Measurements from ENCODE around the gene EEFSEC.

DNA sequence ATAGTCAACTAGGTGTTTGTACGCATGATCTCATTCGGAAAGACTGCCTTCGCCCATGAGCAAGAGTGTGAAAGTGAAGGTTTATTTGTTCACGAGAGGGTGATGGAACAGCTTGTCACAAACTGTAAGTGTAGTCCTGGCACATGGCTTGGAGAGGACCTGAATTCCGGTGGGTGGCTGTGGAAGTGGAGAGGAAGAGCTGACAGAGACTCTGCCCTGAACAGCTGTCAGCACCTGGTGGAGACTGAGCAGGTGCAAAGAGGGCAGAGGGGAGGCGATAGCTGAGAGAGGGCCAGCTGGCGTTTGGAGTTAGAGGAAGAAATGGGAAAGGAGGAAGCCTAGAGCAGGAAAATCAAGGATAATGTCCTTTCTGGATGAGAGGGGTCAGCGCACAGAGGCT is 155.7 kb downstream of the EEFSEC start:
- TF ChIP-seq, protein P1, sequence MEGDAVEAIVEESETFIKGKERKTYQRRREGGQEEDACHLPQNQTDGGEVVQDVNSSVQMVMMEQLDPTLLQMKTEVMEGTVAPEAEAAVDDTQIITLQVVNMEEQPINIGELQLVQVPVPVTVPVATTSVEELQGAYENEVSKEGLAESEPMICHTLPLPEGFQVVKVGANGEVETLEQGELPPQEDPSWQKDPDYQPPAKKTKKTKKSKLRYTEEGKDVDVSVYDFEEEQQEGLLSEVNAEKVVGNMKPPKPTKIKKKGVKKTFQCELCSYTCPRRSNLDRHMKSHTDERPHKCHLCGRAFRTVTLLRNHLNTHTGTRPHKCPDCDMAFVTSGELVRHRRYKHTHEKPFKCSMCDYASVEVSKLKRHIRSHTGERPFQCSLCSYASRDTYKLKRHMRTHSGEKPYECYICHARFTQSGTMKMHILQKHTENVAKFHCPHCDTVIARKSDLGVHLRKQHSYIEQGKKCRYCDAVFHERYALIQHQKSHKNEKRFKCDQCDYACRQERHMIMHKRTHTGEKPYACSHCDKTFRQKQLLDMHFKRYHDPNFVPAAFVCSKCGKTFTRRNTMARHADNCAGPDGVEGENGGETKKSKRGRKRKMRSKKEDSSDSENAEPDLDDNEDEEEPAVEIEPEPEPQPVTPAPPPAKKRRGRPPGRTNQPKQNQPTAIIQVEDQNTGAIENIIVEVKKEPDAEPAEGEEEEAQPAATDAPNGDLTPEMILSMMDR (conservative IDR thresholded peaks at IDR 0.05; ENCODE audit: low read depth, low read length), result no peak
- no peak for TF ChIP-seq EZH2 (IDR thresholded peaks at IDR 0.05; ENCODE audit: low read length, unreplicated experiment)

Data from PC-3 (cell line).